CD14-positive monocyte (primary cell): ENCODE data around the gene CNPPD1. TPM values are rescaled to one million over a fixed set of nuclear protein-coding genes. Genes with fewer than 3 reads are reported as not detected.

ENCODE experiments used
- DNase-seq, 3 donors: peaks; one replicate each; pipeline ENCODE4 v3.0.0-alpha.2; 2011 to 2022
- H2AFZ ChIP-seq: 2 replicates; pipeline ENCODE4 v1.6.0; 2012; ENCODE audit warnings: mild to moderate bottlenecking, low read depth, low read length, inconsistent platforms; ENCODE audit not compliant: insufficient read depth, poor library complexity, severe bottlenecking
- H3K27ac ChIP-seq, 2 donors: 1 replicate in 1 of 2; 2 replicates in 1 of 2; pipeline ENCODE4 v1.5.1; 2012 to 2013; ENCODE audit warnings: low read length in 2 of 2, control low read depth in 1 of 2, inconsistent platforms in 1 of 2, low read depth in 1 of 2, mild to moderate bottlenecking in 1 of 2
- H3K27me3 ChIP-seq, 2 donors: one replicate each; pipeline versions ENCODE4 v1.6.0 to v1.6.1; 2011 to 2013; ENCODE audit warnings: low read length in 2 of 2; ENCODE audit not compliant: control insufficient read depth in 2 of 2, insufficient read depth in 2 of 2
- H3K36me3 ChIP-seq, 2 donors: replicated peaks in 1 of 2; 1 replicate in 1 of 2; 2 replicates in 1 of 2; pipeline versions ENCODE4 v1.5.1 to v1.6.1; 2012 to 2013; ENCODE audit warnings: low read length in 2 of 2, control low read depth in 1 of 2, inconsistent platforms in 1 of 2, mild to moderate bottlenecking in 1 of 2; ENCODE audit not compliant: insufficient read depth in 2 of 2, control insufficient read depth in 1 of 2
- H3K4me1 ChIP-seq, 2 donors: 1 replicate in 1 of 2; 2 replicates in 1 of 2; pipeline versions ENCODE4 v1.5.1 to v1.6.1; 2012 to 2013; ENCODE audit warnings: low read length in 2 of 2, control low read depth in 1 of 2, inconsistent platforms in 1 of 2, mild to moderate bottlenecking in 1 of 2, moderate library complexity in 1 of 2; ENCODE audit not compliant: insufficient read depth in 2 of 2, control insufficient read depth in 1 of 2
- H3K4me2 ChIP-seq: replicated peaks from 2 replicates; pipeline ENCODE3; 2012; ENCODE audit warnings: low read length, moderate library complexity, mild to moderate bottlenecking; ENCODE audit not compliant: poor library complexity, severe bottlenecking; ENCODE audit errors: extremely low read depth
- H3K4me3 ChIP-seq, 3 experiments: fragments of 200-600 bp in 1 of 3; sonication (generic) in 1 of 3; replicated peaks in 1 of 3; 1 replicate in 2 of 3; 2 replicates in 1 of 3; pipeline ENCODE4 v1.5.1; 2011 to 2013; ENCODE audit warnings: low read length in 3 of 3, mild to moderate bottlenecking in 3 of 3, control low read depth in 2 of 3, low read depth in 2 of 3, inconsistent platforms in 1 of 3, moderate library complexity in 1 of 3
- H3K79me2 ChIP-seq: 2 replicates; pipeline ENCODE4 v1.6.0; 2012; ENCODE audit warnings: mild to moderate bottlenecking, control low read depth, inconsistent platforms, low read length, moderate library complexity; ENCODE audit not compliant: insufficient read depth
- H3K9ac ChIP-seq: 2 replicates; pipeline ENCODE4 v1.6.0; 2017; ENCODE audit warnings: low read length, mild to moderate bottlenecking; ENCODE audit not compliant: insufficient read depth, poor library complexity, severe bottlenecking
- H3K9me3 ChIP-seq, 2 donors: replicated peaks in 1 of 2; 1 replicate in 1 of 2; 2 replicates in 1 of 2; pipeline versions ENCODE4 v1.5.1 to v1.6.1; 2012 to 2013; ENCODE audit warnings: low read length in 2 of 2, control low read depth in 1 of 2; ENCODE audit not compliant: control insufficient read depth in 1 of 2, insufficient read depth in 1 of 2
- H4K20me1 ChIP-seq: 2 replicates; pipeline ENCODE4 v1.6.0; 2012; ENCODE audit warnings: mild to moderate bottlenecking, low read length, control low read depth, moderate library complexity; ENCODE audit not compliant: insufficient read depth
- H3K27ac Mint-ChIP-seq, 7 donors: one replicate each; pipeline ENCODE4 v1.8.0; 2020; ENCODE audit warnings: mild to moderate bottlenecking in 7 of 7, mixed read lengths in 7 of 7, moderate library complexity in 6 of 7, inconsistent platforms in 2 of 7
- H3K27me3 Mint-ChIP-seq, 3 donors: one replicate each; pipeline ENCODE4 v1.8.0; 2021 to 2022; ENCODE audit warnings: low read depth in 3 of 3, mild to moderate bottlenecking in 3 of 3, mixed read lengths in 3 of 3, moderate library complexity in 3 of 3, inconsistent platforms in 1 of 3
- H3K36me3 Mint-ChIP-seq, 2 donors: one replicate each; pipeline ENCODE4 v1.8.0; 2020; ENCODE audit warnings: mixed read lengths in 2 of 2, inconsistent platforms in 1 of 2, mild to moderate bottlenecking in 1 of 2
- H3K4me1 Mint-ChIP-seq: one replicate; pipeline ENCODE4 v1.8.0; 2020; ENCODE audit warnings: mild to moderate bottlenecking, mixed read lengths
- H3K4me3 Mint-ChIP-seq, 2 donors: one replicate each; pipeline ENCODE4 v1.8.0; 2020; ENCODE audit warnings: mild to moderate bottlenecking in 2 of 2, mixed read lengths in 2 of 2, moderate library complexity in 1 of 2
- H3K9me3 Mint-ChIP-seq, 7 donors: one replicate each; pipeline ENCODE4 v1.8.0; 2020 to 2022; ENCODE audit warnings: mixed read lengths in 7 of 7, mild to moderate bottlenecking in 6 of 7, moderate library complexity in 6 of 7, inconsistent platforms in 2 of 7
- CTCF ChIP-seq: fragments of 200-600 bp; IDR thresholded peaks from one replicate; pipeline ENCODE4 v1.8.0; 2022; ENCODE audit warnings: antibody characterized with exemption, mild to moderate bottlenecking
- WGBS: methylation state at CpG from one replicate; pipeline ENCODE4 v1.1.5; 2013; ENCODE audit warnings: missing lambda C conversion rate; ENCODE audit not compliant: insufficient coverage; 5-methylcytosine and 5-hydroxymethylcytosine counted together
- intact Hi-C, 2 donors: fragments of 100-400 bp; cut with micrococcal nuclease; formaldehyde crosslinking; loops; one replicate each; pipeline versions ENCODE4 v1.15.0 to v1.15.1; 2023
- polyA plus RNA-seq, 3 donors: library from polyadenylated mRNA; depleted of rRNA in 1 of 3; unstranded in 2 of 3; stranded (reverse) in 1 of 3; fragments of 300-500 nt in 2 of 3; fragments of >200 nt in 1 of 3; fragmentation: Illumina TruSeq in 2 of 3; gene quantifications; 1 replicate in 2 of 3; 2 replicates in 1 of 3; pipeline ENCODE4 v1.2.3, GENCODE V29; 2012 to 2021

Gene CNPPD1
- polyA plus RNA-seq, 3 donors = 68.8 to 109 (median 71.3) TPM

GRCh38 chr2:219174801-219175200, 1.9 kb downstream of the CNPPD1 start:
- Histone ChIP-seq H3K9me3 (no peaks in the 10 kb centered on the region), H3K27me3 (no peaks in the 10 kb centered on the region), H3K9ac (no peak overlapping the region), H3K36me3 (peaks cover 36 to 53% of the 10 kb centered on the region in 2 donors), H3K4me3 (no peak overlapping the region), H3K4me1 (peaks cover 32 to 49% of the 10 kb centered on the region in 2 donors), H4K20me1 (peaks cover 61% of the 10 kb centered on the region), H3K79me2 (peaks cover 47% of the 10 kb centered on the region), H3K4me2 (peak overlapping the region; percentile 1), H2AFZ (no peak overlapping the region), H3K27ac (peak overlapping the region in 1 of 2 donors; percentile 9)
- TF ChIP-seq CTCF = no peak
- peaks cover 56% of the 10 kb centered on the region for H3K4me1 Mint-ChIP-seq
- H3K9me3 Mint-ChIP-seq = no peaks in the 10 kb centered on the region
- H3K36me3 Mint-ChIP-seq = peaks cover 40 to 51% of the 10 kb centered on the region in 2 donors
- peaks cover 0 to 2% (median 0%) of the 10 kb centered on the region in 3 donors for H3K27me3 Mint-ChIP-seq
- peak overlapping the region in 3 of 7 donors; percentile 4 to 41 (median 24) for H3K27ac Mint-ChIP-seq
- H3K4me3 Mint-ChIP-seq = peak overlapping the region in 1 of 2 donors; percentile 51
- intact Hi-C loops = loop anchor here (5.0 to 10.0 kb wide), 4 partner anchors 42 to 430 kb away; partner anchors contain the start of genes ABCB6 (in 1 of the 2), TUBA4A (in 1 of the 2) and TUBA4B (in 1 of the 2)
- DNase-seq = no peak
- 95% methylated on average over 3 of the region's 7 CpGs for WGBS

GRCh38 chr2:219174146-219174545, 2.6 kb downstream of the CNPPD1 start:
- H3K27me3 Mint-ChIP-seq = peaks cover 0 to 2% (median 0%) of the 10 kb centered on the region in 3 donors
- TF ChIP-seq CTCF = no peak
- no peaks in the 10 kb centered on the region for H3K9me3 ChIP-seq
- peaks cover 27 to 43% of the 10 kb centered on the region in 2 donors for H3K4me1 ChIP-seq
- no peak overlapping the region for H3K4me2 ChIP-seq
- no peak overlapping the region for H2AFZ ChIP-seq
- no peaks in the 10 kb centered on the region for H3K9me3 Mint-ChIP-seq
- H3K4me3 Mint-ChIP-seq = no peak overlapping the region
- no peak overlapping the region for H3K4me3 ChIP-seq
- H3K36me3 Mint-ChIP-seq = peaks cover 38 to 47% of the 10 kb centered on the region in 2 donors
- peak overlapping the region in 3 of 7 donors; percentile 41 to 53 (median 44) for H3K27ac Mint-ChIP-seq
- no peaks in the 10 kb centered on the region for H3K27me3 ChIP-seq
- H3K36me3 ChIP-seq = peaks cover 34 to 46% of the 10 kb centered on the region in 2 donors
- H3K27ac ChIP-seq = peak overlapping the region in 1 of 2 donors; percentile 9
- H3K9ac ChIP-seq = no peak overlapping the region
- peaks cover 40% of the 10 kb centered on the region for H3K79me2 ChIP-seq
- WGBS = 92% methylated on average over 2 of the region's 3 CpGs
- H3K4me1 Mint-ChIP-seq = peaks cover 49% of the 10 kb centered on the region
- intact Hi-C loops = loop anchor here in 1 of 2 donors (10.0 kb wide), 1 partner anchor 431 kb away; no protein-coding TSS in a partner anchor
- peaks cover 54% of the 10 kb centered on the region for H4K20me1 ChIP-seq
- no peak for DNase-seq
